ENCODE measurements around the gene PDE8A. TPM values are rescaled to one million over a fixed set of nuclear protein-coding genes. Genes with fewer than 3 reads are reported as not detected.
A peak's percentile ranks its signal among the peaks of the same experiment; 100 is the strongest.

The PDE8A gene
- total and polyA plus RNA-seq, 2 experiments from 2014 or later = 5.6 to 7.5 TPM

GRCh38 chr15:84944861-84945260 lies 36.8 kb upstream of the PDE8A start:
- H3K4me1 Mint-ChIP-seq = no peaks in the 10 kb centered on the region
- no peak for DNase-seq (ENCODE audit: low spot score)
- H3K27me3 ChIP-seq (ENCODE audit: insufficient read depth) = no peaks in the 10 kb centered on the region
- TF ChIP-seq ZNF114 (CRISPR knock-in tag; IDR thresholded peaks at IDR 0.05) (no peak), STAT1 (IDR thresholded peaks at IDR 0.05; ENCODE audit: unreplicated experiment) (no peak), NANOG (IDR thresholded peaks at IDR 0.05; ENCODE audit: borderline replicate concordance) (no peak), CTCF (conservative IDR thresholded peaks at IDR 0.05; ENCODE audit: low read depth in 2 of 2) (no peak)
- TF ChIP-seq, protein P1, sequence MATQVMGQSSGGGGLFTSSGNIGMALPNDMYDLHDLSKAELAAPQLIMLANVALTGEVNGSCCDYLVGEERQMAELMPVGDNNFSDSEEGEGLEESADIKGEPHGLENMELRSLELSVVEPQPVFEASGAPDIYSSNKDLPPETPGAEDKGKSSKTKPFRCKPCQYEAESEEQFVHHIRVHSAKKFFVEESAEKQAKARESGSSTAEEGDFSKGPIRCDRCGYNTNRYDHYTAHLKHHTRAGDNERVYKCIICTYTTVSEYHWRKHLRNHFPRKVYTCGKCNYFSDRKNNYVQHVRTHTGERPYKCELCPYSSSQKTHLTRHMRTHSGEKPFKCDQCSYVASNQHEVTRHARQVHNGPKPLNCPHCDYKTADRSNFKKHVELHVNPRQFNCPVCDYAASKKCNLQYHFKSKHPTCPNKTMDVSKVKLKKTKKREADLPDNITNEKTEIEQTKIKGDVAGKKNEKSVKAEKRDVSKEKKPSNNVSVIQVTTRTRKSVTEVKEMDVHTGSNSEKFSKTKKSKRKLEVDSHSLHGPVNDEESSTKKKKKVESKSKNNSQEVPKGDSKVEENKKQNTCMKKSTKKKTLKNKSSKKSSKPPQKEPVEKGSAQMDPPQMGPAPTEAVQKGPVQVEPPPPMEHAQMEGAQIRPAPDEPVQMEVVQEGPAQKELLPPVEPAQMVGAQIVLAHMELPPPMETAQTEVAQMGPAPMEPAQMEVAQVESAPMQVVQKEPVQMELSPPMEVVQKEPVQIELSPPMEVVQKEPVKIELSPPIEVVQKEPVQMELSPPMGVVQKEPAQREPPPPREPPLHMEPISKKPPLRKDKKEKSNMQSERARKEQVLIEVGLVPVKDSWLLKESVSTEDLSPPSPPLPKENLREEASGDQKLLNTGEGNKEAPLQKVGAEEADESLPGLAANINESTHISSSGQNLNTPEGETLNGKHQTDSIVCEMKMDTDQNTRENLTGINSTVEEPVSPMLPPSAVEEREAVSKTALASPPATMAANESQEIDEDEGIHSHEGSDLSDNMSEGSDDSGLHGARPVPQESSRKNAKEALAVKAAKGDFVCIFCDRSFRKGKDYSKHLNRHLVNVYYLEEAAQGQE (IDR thresholded peaks at IDR 0.05; ENCODE audit: unreplicated experiment) = no peak
- TF ChIP-seq, protein P2, sequence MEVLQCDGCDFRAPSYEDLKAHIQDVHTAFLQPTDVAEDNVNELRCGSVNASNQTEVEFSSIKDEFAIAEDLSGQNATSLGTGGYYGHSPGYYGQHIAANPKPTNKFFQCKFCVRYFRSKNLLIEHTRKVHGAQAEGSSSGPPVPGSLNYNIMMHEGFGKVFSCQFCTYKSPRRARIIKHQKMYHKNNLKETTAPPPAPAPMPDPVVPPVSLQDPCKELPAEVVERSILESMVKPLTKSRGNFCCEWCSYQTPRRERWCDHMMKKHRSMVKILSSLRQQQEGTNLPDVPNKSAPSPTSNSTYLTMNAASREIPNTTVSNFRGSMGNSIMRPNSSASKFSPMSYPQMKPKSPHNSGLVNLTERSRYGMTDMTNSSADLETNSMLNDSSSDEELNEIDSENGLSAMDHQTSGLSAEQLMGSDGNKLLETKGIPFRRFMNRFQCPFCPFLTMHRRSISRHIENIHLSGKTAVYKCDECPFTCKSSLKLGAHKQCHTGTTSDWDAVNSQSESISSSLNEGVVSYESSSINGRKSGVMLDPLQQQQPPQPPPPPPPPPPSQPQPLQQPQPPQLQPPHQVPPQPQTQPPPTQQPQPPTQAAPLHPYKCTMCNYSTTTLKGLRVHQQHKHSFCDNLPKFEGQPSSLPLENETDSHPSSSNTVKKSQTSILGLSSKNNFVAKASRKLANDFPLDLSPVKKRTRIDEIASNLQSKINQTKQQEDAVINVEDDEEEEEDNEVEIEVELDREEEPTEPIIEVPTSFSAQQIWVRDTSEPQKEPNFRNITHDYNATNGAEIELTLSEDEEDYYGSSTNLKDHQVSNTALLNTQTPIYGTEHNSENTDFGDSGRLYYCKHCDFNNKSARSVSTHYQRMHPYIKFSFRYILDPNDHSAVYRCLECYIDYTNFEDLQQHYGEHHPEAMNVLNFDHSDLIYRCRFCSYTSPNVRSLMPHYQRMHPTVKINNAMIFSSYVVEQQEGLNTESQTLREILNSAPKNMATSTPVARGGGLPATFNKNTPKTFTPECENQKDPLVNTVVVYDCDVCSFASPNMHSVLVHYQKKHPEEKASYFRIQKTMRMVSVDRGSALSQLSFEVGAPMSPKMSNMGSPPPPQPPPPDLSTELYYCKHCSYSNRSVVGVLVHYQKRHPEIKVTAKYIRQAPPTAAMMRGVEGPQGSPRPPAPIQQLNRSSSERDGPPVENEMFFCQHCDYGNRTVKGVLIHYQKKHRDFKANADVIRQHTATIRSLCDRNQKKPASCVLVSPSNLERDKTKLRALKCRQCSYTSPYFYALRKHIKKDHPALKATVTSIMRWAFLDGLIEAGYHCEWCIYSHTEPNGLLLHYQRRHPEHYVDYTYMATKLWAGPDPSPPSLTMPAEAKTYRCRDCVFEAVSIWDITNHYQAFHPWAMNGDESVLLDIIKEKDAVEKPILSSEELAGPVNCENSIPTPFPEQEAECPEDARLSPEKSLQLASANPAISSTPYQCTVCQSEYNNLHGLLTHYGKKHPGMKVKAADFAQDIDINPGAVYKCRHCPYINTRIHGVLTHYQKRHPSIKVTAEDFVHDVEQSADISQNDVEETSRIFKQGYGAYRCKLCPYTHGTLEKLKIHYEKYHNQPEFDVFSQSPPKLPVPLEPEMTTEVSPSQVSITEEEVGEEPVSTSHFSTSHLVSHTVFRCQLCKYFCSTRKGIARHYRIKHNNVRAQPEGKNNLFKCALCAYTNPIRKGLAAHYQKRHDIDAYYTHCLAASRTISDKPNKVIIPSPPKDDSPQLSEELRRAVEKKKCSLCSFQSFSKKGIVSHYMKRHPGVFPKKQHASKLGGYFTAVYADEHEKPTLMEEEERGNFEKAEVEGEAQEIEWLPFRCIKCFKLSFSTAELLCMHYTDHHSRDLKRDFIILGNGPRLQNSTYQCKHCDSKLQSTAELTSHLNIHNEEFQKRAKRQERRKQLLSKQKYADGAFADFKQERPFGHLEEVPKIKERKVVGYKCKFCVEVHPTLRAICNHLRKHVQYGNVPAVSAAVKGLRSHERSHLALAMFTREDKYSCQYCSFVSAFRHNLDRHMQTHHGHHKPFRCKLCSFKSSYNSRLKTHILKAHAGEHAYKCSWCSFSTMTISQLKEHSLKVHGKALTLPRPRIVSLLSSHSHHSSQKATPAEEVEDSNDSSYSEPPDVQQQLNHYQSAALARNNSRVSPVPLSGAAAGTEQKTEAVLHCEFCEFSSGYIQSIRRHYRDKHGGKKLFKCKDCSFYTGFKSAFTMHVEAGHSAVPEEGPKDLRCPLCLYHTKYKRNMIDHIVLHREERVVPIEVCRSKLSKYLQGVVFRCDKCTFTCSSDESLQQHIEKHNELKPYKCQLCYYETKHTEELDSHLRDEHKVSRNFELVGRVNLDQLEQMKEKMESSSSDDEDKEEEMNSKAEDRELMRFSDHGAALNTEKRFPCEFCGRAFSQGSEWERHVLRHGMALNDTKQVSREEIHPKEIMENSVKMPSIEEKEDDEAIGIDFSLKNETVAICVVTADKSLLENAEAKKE (CRISPR knock-in tag; IDR thresholded peaks at IDR 0.05) = no peak
- no peaks in the 10 kb centered on the region for H3K36me3 ChIP-seq (ENCODE audit: insufficient read depth)
- no peak overlapping the region for H3K4me2 ChIP-seq
- no peaks in the 10 kb centered on the region for H3K4me1 ChIP-seq (ENCODE audit: insufficient read depth)
- H3K4me3 Mint-ChIP-seq = no peak overlapping the region
- H3K79me2 ChIP-seq (replicated peaks; ENCODE audit: insufficient read depth) = no peaks in the 10 kb centered on the region
- peaks cover 2% of the 10 kb centered on the region; the same call in 1 of the 3 replicates for H3K9me3 Mint-ChIP-seq
- H3K4me3 ChIP-seq = no peak overlapping the region
- no peak overlapping the region for H3K27ac ChIP-seq (ENCODE audit: low read depth)
- no peaks in the 10 kb centered on the region for H3F3A ChIP-seq (replicated peaks; ENCODE audit: low read depth)
- peak overlapping the region; percentile 88 for H2AFZ ChIP-seq
- no peaks in the 10 kb centered on the region for H3K9me2 ChIP-seq (ENCODE audit: insufficient read depth)
- H3K27me3 Mint-ChIP-seq (ENCODE audit: insufficient read depth, low read depth, poor library complexity) = peaks cover 5% of the 10 kb centered on the region
- no peaks in the 10 kb centered on the region for H4K20me1 ChIP-seq (replicated peaks; ENCODE audit: insufficient read depth)
- H3K36me3 Mint-ChIP-seq (ENCODE audit: low read depth) = no peaks in the 10 kb centered on the region
- no peak for ATAC-seq
- no peak overlapping the region for H3K27ac Mint-ChIP-seq
